Endothelial cell of umbilical vein (primary cell): ENCODE measurements around the gene ZNF319. TPM values are rescaled to one million over a fixed set of nuclear protein-coding genes. Genes with fewer than 3 reads are reported as not detected.

Source experiments
- BruUV-seq: library from RNA; stranded (reverse); fragments of 400-500 nt; replicated peaks from 2 replicates; lab custom pipeline; 2021; lab: Mats Ljungman, UMichigan
- CTCF ChIA-PET: fragments of 300-600, 350-600 bp; sonication (Branson Sonifier 250); formaldehyde crosslinking; loops from one replicate; lab custom pipeline; 2021; ENCODE audit warnings: antibody characterized with exemption, inconsistent platforms; lab: Charles Lee
- POLR2A ChIA-PET: fragments of 300-600, 350-600 bp; sonication (Branson Sonifier 250); formaldehyde crosslinking; loops from one replicate; lab custom pipeline; 2021; ENCODE audit warnings: antibody characterized with exemption, inconsistent platforms; lab: Charles Lee
- DNase-seq: peaks from one replicate; pipeline ENCODE4 v3.0.0-alpha.2; 2011; ENCODE audit warnings: low read depth, low spot score
- FAIRE-seq: peaks from 2 replicates; lab custom pipeline; 2011; peaks lifted over from hg19 to GRCh38; lab: Jason Lieb, UNC
- H2AFZ ChIP-seq: 2 replicates; pipeline ENCODE4 v1.6.0; 2012; ENCODE audit warnings: low read depth, low read length, control low read depth, inconsistent platforms
- H3K27ac ChIP-seq: 2 replicates; pipeline ENCODE4 v1.5.1; 2011; ENCODE audit warnings: low read depth, mild to moderate bottlenecking, control low read depth, low read length, moderate library complexity; ENCODE audit not compliant: insufficient read depth
- H3K27me3 ChIP-seq, 2 experiments: 2 replicates each; pipeline versions ENCODE4 v1.6.0 to v1.6.1; 2011; ENCODE audit warnings: low read length in 2 of 2, mixed read lengths in 1 of 2; ENCODE audit not compliant: control insufficient read depth in 2 of 2, insufficient read depth in 2 of 2
- H3K36me3 ChIP-seq, 2 experiments: 2 replicates in 1 of 2; 3 replicates in 1 of 2; pipeline ENCODE4 v1.5.1; 2011; ENCODE audit warnings: low read length in 2 of 2, mild to moderate bottlenecking in 1 of 2, moderate library complexity in 1 of 2; ENCODE audit not compliant: control insufficient read depth in 2 of 2, insufficient read depth in 2 of 2; ENCODE audit errors: extremely low read depth in 1 of 2
- H3K4me1 ChIP-seq: 3 replicates; pipeline ENCODE4 v1.5.1; 2011; ENCODE audit warnings: mild to moderate bottlenecking, low read length; ENCODE audit not compliant: control insufficient read depth, insufficient read depth; ENCODE audit errors: extremely low read depth
- H3K4me2 ChIP-seq: 2 replicates; pipeline ENCODE4 v1.6.1; 2011; ENCODE audit warnings: low read length, control low read depth, mixed read lengths; ENCODE audit not compliant: insufficient read depth
- H3K4me3 ChIP-seq, 3 experiments: fragments of 200-600 bp in 1 of 3; sonication (generic), shearing (Covaris generic) in 1 of 3; replicated peaks in 1 of 3; 2 replicates each; pipeline ENCODE4 v1.5.1; 2011 to 2016; ENCODE audit warnings: control low read depth in 3 of 3, low read length in 3 of 3, mild to moderate bottlenecking in 2 of 3, inconsistent platforms in 1 of 3, low read depth in 1 of 3, moderate library complexity in 1 of 3; ENCODE audit not compliant: insufficient read depth in 1 of 3
- H3K79me2 ChIP-seq: 2 replicates; pipeline ENCODE4 v1.6.0; 2012; ENCODE audit warnings: low read length, inconsistent platforms; ENCODE audit not compliant: control insufficient read depth, insufficient read depth
- H3K9ac ChIP-seq: replicated peaks from 2 replicates; pipeline ENCODE3; 2011; ENCODE audit warnings: low read length, control low read depth; ENCODE audit not compliant: insufficient read depth; ENCODE audit errors: extremely low read depth
- H3K9me1 ChIP-seq: replicated peaks from 3 replicates; pipeline ENCODE4 v1.6.0; 2011; ENCODE audit warnings: mild to moderate bottlenecking, low read length; ENCODE audit not compliant: control insufficient read depth, insufficient read depth; ENCODE audit errors: extremely low read depth
- H3K9me3 ChIP-seq: replicated peaks from 2 replicates; pipeline ENCODE4 v1.5.1; 2012; ENCODE audit warnings: low read length, inconsistent platforms; ENCODE audit not compliant: control insufficient read depth, insufficient read depth
- H4K20me1 ChIP-seq: replicated peaks from 2 replicates; pipeline ENCODE3; 2011; ENCODE audit warnings: mild to moderate bottlenecking, low read length; ENCODE audit not compliant: control insufficient read depth, insufficient read depth; ENCODE audit errors: extremely low read depth
- EZH2 ChIP-seq: IDR thresholded peaks from 2 replicates; pipeline ENCODE4 v1.6.1; 2012; ENCODE audit warnings: borderline replicate concordance, low read depth, mild to moderate bottlenecking, moderate library complexity, low read length, inconsistent platforms; ENCODE audit not compliant: severe bottlenecking
- FOS ChIP-seq: IDR thresholded peaks from 2 replicates; pipeline ENCODE4 v1.6.1; 2011; ENCODE audit warnings: mild to moderate bottlenecking, low read length, moderate library complexity, borderline replicate concordance; ENCODE audit not compliant: insufficient read depth
- GATA2 ChIP-seq: IDR thresholded peaks from 2 replicates; pipeline ENCODE4 v1.7.0; 2011; ENCODE audit warnings: low read depth, mild to moderate bottlenecking, moderate library complexity, mixed read lengths, low read length; ENCODE audit not compliant: insufficient read length, insufficient read depth
- JUN ChIP-seq: IDR thresholded peaks from 2 replicates; pipeline ENCODE4 v1.6.1; 2011; ENCODE audit warnings: borderline replicate concordance, low read depth; ENCODE audit not compliant: insufficient read length, insufficient read depth
- MYC ChIP-seq: IDR thresholded peaks from one replicate; pipeline ENCODE4 v1.6.1; 2011; ENCODE audit warnings: mild to moderate bottlenecking, low read depth, low read length
- POLR2A ChIP-seq: IDR thresholded peaks from 2 replicates; pipeline ENCODE4 v1.6.1; 2012; ENCODE audit warnings: low read depth, mild to moderate bottlenecking, control low read depth, low read length
- POLR2AphosphoS5 ChIP-seq: IDR thresholded peaks from 2 replicates; pipeline ENCODE4 v1.6.1; 2012; ENCODE audit warnings: low read depth, mild to moderate bottlenecking, control low read depth, low read length, moderate library complexity; ENCODE audit not compliant: insufficient read depth
- dilution Hi-C: fragments of 300-500 bp; cut with MboI; formaldehyde crosslinking; loops from one replicate; pipeline ENCODE4 v1.15.0; 2019; ENCODE audit warnings: low sequenced_read_pairs; ENCODE audit not compliant: extremely low pct_ligation_motif_present
- intact Hi-C: fragments of 100-400 bp; cut with micrococcal nuclease; formaldehyde crosslinking; loops from one replicate; pipeline ENCODE4 v1.10.0; 2022
- polyA plus RNA-seq, 4 experiments: library from polyadenylated mRNA; depleted of rRNA in 3 of 4; stranded (reverse) in 3 of 4; unstranded in 1 of 4; fragments of >200 nt; gene quantifications; 2 replicates each; pipeline versions ENCODE4 v1.2.1 to v1.2.3, GENCODE V29; 2011 to 2012; ENCODE audit warnings: missing spikeins in 1 of 4
- total RNA-seq: library from RNA; stranded (reverse); gene quantifications from 2 replicates; pipeline ENCODE4 v1.2.3, GENCODE V29; 2021
- TF ChIP-seq, protein P1 (sequence below): IDR thresholded peaks from 2 replicates; pipeline ENCODE4 v1.6.1; 2011; ENCODE audit not compliant: insufficient read depth, insufficient read length
- TF ChIP-seq, protein P2 (sequence below), 2 donors: IDR thresholded peaks; 1 replicate in 1 of 2; 2 replicates in 1 of 2; pipeline ENCODE4 v1.5.1; 2011; ENCODE audit warnings: low read length in 2 of 2, mild to moderate bottlenecking in 2 of 2, moderate library complexity in 2 of 2, control low read depth in 1 of 2, inconsistent platforms in 1 of 2, low read depth in 1 of 2; ENCODE audit not compliant: insufficient read depth in 1 of 2; ENCODE audit errors: extremely low read depth in 1 of 2

Gene ZNF319
- total and polyA plus RNA-seq, 2 donors (not counting 3 experiments of a cell fraction or from before 2014, with no cell fraction given) = 5.4 to 9.9 TPM

DNA sequence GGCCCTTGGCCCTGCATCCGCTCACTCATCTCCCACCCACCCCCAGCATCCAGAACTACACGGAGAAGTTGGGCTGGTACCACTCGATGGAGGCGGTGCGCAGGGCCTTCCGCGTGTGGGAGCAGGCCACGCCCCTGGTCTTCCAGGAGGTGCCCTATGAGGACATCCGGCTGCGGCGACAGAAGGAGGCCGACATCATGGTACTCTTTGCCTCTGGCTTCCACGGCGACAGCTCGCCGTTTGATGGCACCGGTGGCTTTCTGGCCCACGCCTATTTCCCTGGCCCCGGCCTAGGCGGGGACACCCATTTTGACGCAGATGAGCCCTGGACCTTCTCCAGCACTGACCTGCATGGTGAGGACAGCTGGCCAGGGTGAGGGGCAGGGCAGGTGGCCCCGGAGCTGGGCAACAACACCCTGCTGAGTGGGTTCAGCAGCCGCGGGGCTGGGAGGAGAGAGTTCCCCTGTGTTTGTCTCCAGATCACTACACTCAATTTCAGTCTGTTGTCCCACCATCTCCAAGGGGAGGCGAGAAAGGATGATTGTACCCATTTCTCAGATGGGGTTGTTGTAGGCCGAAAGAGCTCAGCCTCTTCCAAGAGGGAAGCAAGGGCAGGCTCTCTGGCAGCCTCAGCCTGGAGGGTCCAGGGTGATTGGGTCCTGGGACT, 39.5 kb upstream of the ZNF319 start:
- intact Hi-C loops = no loop called here
- BruUV-seq = no TSS peak
- no peaks in the 10 kb centered on the region for H4K20me1 ChIP-seq
- no peak overlapping the region for H2AFZ ChIP-seq
- no peaks in the 10 kb centered on the region for H3K36me3 ChIP-seq
- no peak overlapping the region for H3K4me2 ChIP-seq
- dilution Hi-C loops = no loop called here
- DNase-seq (no peak), FAIRE-seq (no peak)
- no peaks in the 10 kb centered on the region for H3K9me3 ChIP-seq
- ChIA-PET POLR2A (interaction anchor here (0.5 kb wide), 1 partner anchor 564 kb away, joined by 8 read pairs; no protein-coding TSS in a partner anchor), CTCF (interaction anchor here (1.3 to 1.8 kb wide), 2 partner anchors 16 to 106 kb away, joined by 3 to 5 read pairs; no protein-coding TSS in a partner anchor)
- H3K9me1 ChIP-seq = no peaks in the 10 kb centered on the region
- H3K27me3 ChIP-seq = no peaks in the 10 kb centered on the region
- no peaks in the 10 kb centered on the region for H3K79me2 ChIP-seq
- H3K4me1 ChIP-seq = no peaks in the 10 kb centered on the region
- TF ChIP-seq, protein P1, sequence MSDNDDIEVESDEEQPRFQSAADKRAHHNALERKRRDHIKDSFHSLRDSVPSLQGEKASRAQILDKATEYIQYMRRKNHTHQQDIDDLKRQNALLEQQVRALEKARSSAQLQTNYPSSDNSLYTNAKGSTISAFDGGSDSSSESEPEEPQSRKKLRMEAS = no peak
- no peak for TF ChIP-seq FOS
- no peak for TF ChIP-seq POLR2A
- no peak for TF ChIP-seq MYC
- TF ChIP-seq POLR2AphosphoS5 = no peak
- TF ChIP-seq EZH2 = no peak
- TF ChIP-seq GATA2 = no peak
- TF ChIP-seq JUN = no peak
- TF ChIP-seq, protein P2, sequence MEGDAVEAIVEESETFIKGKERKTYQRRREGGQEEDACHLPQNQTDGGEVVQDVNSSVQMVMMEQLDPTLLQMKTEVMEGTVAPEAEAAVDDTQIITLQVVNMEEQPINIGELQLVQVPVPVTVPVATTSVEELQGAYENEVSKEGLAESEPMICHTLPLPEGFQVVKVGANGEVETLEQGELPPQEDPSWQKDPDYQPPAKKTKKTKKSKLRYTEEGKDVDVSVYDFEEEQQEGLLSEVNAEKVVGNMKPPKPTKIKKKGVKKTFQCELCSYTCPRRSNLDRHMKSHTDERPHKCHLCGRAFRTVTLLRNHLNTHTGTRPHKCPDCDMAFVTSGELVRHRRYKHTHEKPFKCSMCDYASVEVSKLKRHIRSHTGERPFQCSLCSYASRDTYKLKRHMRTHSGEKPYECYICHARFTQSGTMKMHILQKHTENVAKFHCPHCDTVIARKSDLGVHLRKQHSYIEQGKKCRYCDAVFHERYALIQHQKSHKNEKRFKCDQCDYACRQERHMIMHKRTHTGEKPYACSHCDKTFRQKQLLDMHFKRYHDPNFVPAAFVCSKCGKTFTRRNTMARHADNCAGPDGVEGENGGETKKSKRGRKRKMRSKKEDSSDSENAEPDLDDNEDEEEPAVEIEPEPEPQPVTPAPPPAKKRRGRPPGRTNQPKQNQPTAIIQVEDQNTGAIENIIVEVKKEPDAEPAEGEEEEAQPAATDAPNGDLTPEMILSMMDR (IDR thresholded peaks at IDR 0.05; ENCODE audit: extremely low read depth in 1 of 2, insufficient read depth in 1 of 2, low read depth in 1 of 2, low read length in 2 of 2) = no peak
- no peak overlapping the region for H3K4me3 ChIP-seq
- no peak overlapping the region for H3K9ac ChIP-seq
- H3K27ac ChIP-seq = no peak overlapping the region
